Neuron (in vitro differentiated cells): ENCODE data around the gene FLRT1.
A peak's percentile ranks its signal among the peaks of the same experiment; 100 is the strongest.

Source experiments
- H2AFZ ChIP-seq: one replicate; pipeline ENCODE4 v1.6.1; 2013; ENCODE audit warnings: low read depth, mild to moderate bottlenecking, inconsistent platforms, low read length, moderate library complexity
- H3K27me3 ChIP-seq: one replicate; pipeline ENCODE4 v1.6.1; 2013; ENCODE audit warnings: low read length; ENCODE audit not compliant: insufficient read depth
- H3K36me3 ChIP-seq: one replicate; pipeline ENCODE4 v1.6.1; 2013; ENCODE audit warnings: low read length; ENCODE audit not compliant: insufficient read depth
- H3K4me1 ChIP-seq: one replicate; pipeline ENCODE4 v1.6.1; 2013; ENCODE audit warnings: low read length; ENCODE audit not compliant: insufficient read depth
- H3K4me3 ChIP-seq: 2 replicates; pipeline ENCODE4 v1.5.1; 2013; ENCODE audit warnings: mild to moderate bottlenecking, low read length, moderate library complexity
- H3K9me3 ChIP-seq: one replicate; pipeline ENCODE4 v1.6.1; 2013; ENCODE audit warnings: low read length

FLRT1 gene

GRCh38 chr11:64052436-64052835 is 16.7 kb downstream of the FLRT1 start:
- no peak overlapping the region for H3K4me3 ChIP-seq
- no peak overlapping the region for H2AFZ ChIP-seq
- no peaks in the 10 kb centered on the region for H3K36me3 ChIP-seq
- H3K4me1 ChIP-seq, result peaks cover 19% of the 10 kb centered on the region
- no peaks in the 10 kb centered on the region for H3K9me3 ChIP-seq
- peaks cover 2% of the 10 kb centered on the region for H3K27me3 ChIP-seq

- Histone ChIP-seq H3K4me3 (no peak overlapping the region), H3K4me1 (peaks cover 14% of the 10 kb centered on the region), H2AFZ (no peak overlapping the region), H3K27me3 (peaks cover 2% of the 10 kb centered on the region), H3K36me3 (no peaks in the 10 kb centered on the region), H3K9me3 (no peaks in the 10 kb centered on the region)
Observed at GRCh38 chr11:64052938-64053622, 17.3 kb downstream of the FLRT1 start.

GRCh38 chr11:64053699-64054098 is 18.0 kb downstream of the FLRT1 start:
- Histone ChIP-seq H3K27me3 (peaks cover 2% of the 10 kb centered on the region), H2AFZ (no peak overlapping the region), H3K9me3 (no peaks in the 10 kb centered on the region), H3K4me1 (peaks cover 9% of the 10 kb centered on the region), H3K4me3 (no peak overlapping the region), H3K36me3 (no peaks in the 10 kb centered on the region)

- H3K4me3 ChIP-seq, result no peak overlapping the region
- no peaks in the 10 kb centered on the region for H3K9me3 ChIP-seq
- H3K27me3 ChIP-seq, result peaks cover 2% of the 10 kb centered on the region
- peaks cover 10% of the 10 kb centered on the region for H3K4me1 ChIP-seq
- no peaks in the 10 kb centered on the region for H3K36me3 ChIP-seq
- H2AFZ ChIP-seq, result no peak overlapping the region
Observed at GRCh38 chr11:64055077-64055476, 19.3 kb downstream of the FLRT1 start.

GRCh38 chr11:64056213-64056785 is 20.6 kb downstream of the FLRT1 start:
- H3K27me3 ChIP-seq, result peaks cover 2% of the 10 kb centered on the region
- H3K9me3 ChIP-seq, result no peaks in the 10 kb centered on the region
- no peak overlapping the region for H2AFZ ChIP-seq
- H3K4me1 ChIP-seq, result peaks cover 20% of the 10 kb centered on the region
- no peak overlapping the region for H3K4me3 ChIP-seq
- no peaks in the 10 kb centered on the region for H3K36me3 ChIP-seq

- Histone ChIP-seq H3K27me3 (peaks cover 2% of the 10 kb centered on the region), H3K4me1 (peaks cover 22% of the 10 kb centered on the region), H3K36me3 (no peaks in the 10 kb centered on the region), H3K9me3 (no peaks in the 10 kb centered on the region), H3K4me3 (no peak overlapping the region), H2AFZ (no peak overlapping the region)
Observed at GRCh38 chr11:64056861-64057260, 21.1 kb downstream of the FLRT1 start.

- H3K4me3 ChIP-seq, result no peak overlapping the region
- H3K9me3 ChIP-seq, result no peaks in the 10 kb centered on the region
- H3K4me1 ChIP-seq, result peaks cover 22% of the 10 kb centered on the region
- no peaks in the 10 kb centered on the region for H3K36me3 ChIP-seq
- H3K27me3 ChIP-seq, result peaks cover 4% of the 10 kb centered on the region
- H2AFZ ChIP-seq, result no peak overlapping the region
Observed at GRCh38 chr11:64057890-64058289, 22.2 kb downstream of the FLRT1 start.

GRCh38 chr11:64058494-64058893 is 22.8 kb downstream of the FLRT1 start:
- no peak overlapping the region for H3K4me3 ChIP-seq
- peaks cover 21% of the 10 kb centered on the region for H3K4me1 ChIP-seq
- H2AFZ ChIP-seq, result no peak overlapping the region
- H3K9me3 ChIP-seq, result no peaks in the 10 kb centered on the region
- H3K27me3 ChIP-seq, result peaks cover 4% of the 10 kb centered on the region
- H3K36me3 ChIP-seq, result no peaks in the 10 kb centered on the region

- H3K36me3 ChIP-seq, result no peaks in the 10 kb centered on the region
- H3K27me3 ChIP-seq, result peaks cover 3% of the 10 kb centered on the region
- no peaks in the 10 kb centered on the region for H3K9me3 ChIP-seq
- H3K4me1 ChIP-seq, result peaks cover 26% of the 10 kb centered on the region
- H2AFZ ChIP-seq, result no peak overlapping the region
- H3K4me3 ChIP-seq, result no peak overlapping the region
Observed at GRCh38 chr11:64059339-64060140, 23.8 kb downstream of the FLRT1 start.

GRCh38 chr11:64060263-64060860 is 24.6 kb downstream of the FLRT1 start:
- H2AFZ ChIP-seq, result no peak overlapping the region
- peaks cover 26% of the 10 kb centered on the region for H3K4me1 ChIP-seq
- no peaks in the 10 kb centered on the region for H3K36me3 ChIP-seq
- peaks cover 2% of the 10 kb centered on the region for H3K27me3 ChIP-seq
- H3K9me3 ChIP-seq, result no peaks in the 10 kb centered on the region
- peak overlapping the region; percentile 28 for H3K4me3 ChIP-seq

- H2AFZ ChIP-seq, result peak overlapping the region; percentile 34
- H3K4me3 ChIP-seq, result peak overlapping the region; percentile 43
- H3K4me1 ChIP-seq, result peaks cover 26% of the 10 kb centered on the region
- H3K27me3 ChIP-seq, result peaks cover 2% of the 10 kb centered on the region
- H3K9me3 ChIP-seq, result no peaks in the 10 kb centered on the region
- H3K36me3 ChIP-seq, result no peaks in the 10 kb centered on the region
Observed at GRCh38 chr11:64060861-64061444, 25.2 kb downstream of the FLRT1 start.

GRCh38 chr11:64062185-64063039 is 26.7 kb downstream of the FLRT1 start:
- Histone ChIP-seq H3K9me3 (no peaks in the 10 kb centered on the region), H2AFZ (no peak overlapping the region), H3K4me1 (peaks cover 28% of the 10 kb centered on the region), H3K4me3 (no peak overlapping the region), H3K36me3 (no peaks in the 10 kb centered on the region), H3K27me3 (peaks cover 2% of the 10 kb centered on the region)
